SU-DHL-6 (cell line): Measurements from ENCODE around the gene PCOLCE2.

Source experiments
- CTCF ChIP-seq: fragments of 200-600 bp; sonication (generic); IDR thresholded peaks from one replicate; pipeline ENCODE4 v1.5.1; 2017; ENCODE audit warnings: antibody characterized with exemption, mild to moderate bottlenecking, low read length, moderate library complexity; ENCODE audit not compliant: insufficient read depth, poor library complexity, severe bottlenecking
- EZH2phosphoT487 ChIP-seq: fragments of 200-600 bp; sonication (generic), shearing (Covaris generic); conservative IDR thresholded peaks from 2 replicates; pipeline ENCODE4 v1.6.1; 2018; ENCODE audit warnings: mild to moderate bottlenecking, antibody characterized with exemption, low read length, moderate library complexity, mixed read lengths

- TF ChIP-seq CTCF = no peak
- no peak for TF ChIP-seq EZH2phosphoT487
Observed at GRCh38 chr3:142898346-142899213, 9.7 kb upstream of the PCOLCE2 start.
